Thyroid gland (tissue), 4 donors: ENCODE measurements around the gene MAN2A2. TPM values are rescaled to one million over a fixed set of nuclear protein-coding genes. Genes with fewer than 3 reads are reported as not detected.

Experiments
- DNase-seq, 2 donors: peaks; one replicate each; pipeline ENCODE4 v3.0.0-alpha.2; 2019
- H3K27ac ChIP-seq, 3 donors: fragments of 200-600 bp; sonication (generic); 1 replicate in 2 of 3; 2 replicates in 1 of 3; pipeline ENCODE4 v1.5.1; 2016 to 2019; ENCODE audit warnings: mild to moderate bottlenecking in 1 of 3, moderate library complexity in 1 of 3
- H3K27me3 ChIP-seq: fragments of 200-600 bp; sonication (generic); one replicate; pipeline ENCODE4 v1.5.1; 2019
- H3K36me3 ChIP-seq, 2 donors: fragments of 200-600 bp; sonication (generic); one replicate each; pipeline ENCODE4 v1.5.1; 2016 to 2019
- H3K4me1 ChIP-seq, 2 donors: fragments of 200-600 bp; sonication (generic); one replicate each; pipeline ENCODE4 v1.5.1; 2017 to 2019
- H3K4me3 ChIP-seq, 3 donors: fragments of 200-600 bp; sonication (generic); replicated peaks in 1 of 3; 1 replicate in 2 of 3; 2 replicates in 1 of 3; pipeline ENCODE4 v1.5.1; 2016; ENCODE audit warnings: mild to moderate bottlenecking in 1 of 3
- H3K9me3 ChIP-seq: fragments of 200-600 bp; sonication (generic); one replicate; pipeline ENCODE4 v1.5.1; 2017
- POLR2A ChIP-seq, 2 donors: fragments of 450-650 bp; IDR thresholded peaks; one replicate each; pipeline ENCODE4 v1.6.1; 2017; ENCODE audit warnings: antibody characterized with exemption in 2 of 2, mild to moderate bottlenecking in 2 of 2, moderate library complexity in 1 of 2
- WGBS, 2 donors: methylation state at CpG; one replicate each; pipeline ENCODE4 v1.1.5; 2017; 5-methylcytosine and 5-hydroxymethylcytosine counted together
- intact Hi-C: fragments of 100-400 bp; cut with DNase I; formaldehyde crosslinking; loops from one replicate; pipeline ENCODE4 v1.15.1; 2023
- total RNA-seq, 4 donors: library from RNA; depleted of rRNA; stranded (reverse); fragments of >200 nt; gene quantifications; one replicate each; pipeline ENCODE4 v1.2.3, GENCODE V29; 2016
- TF ChIP-seq, protein P1 (sequence below), 6 experiments: fragments of 200-600 bp in 3 of 6; fragments of 450-650 bp in 3 of 6; sonication (generic) in 3 of 6; IDR thresholded peaks; one replicate each; pipeline ENCODE4 v1.5.1; 2016 to 2019; ENCODE audit warnings: antibody characterized with exemption in 6 of 6, mild to moderate bottlenecking in 2 of 6, inconsistent platforms in 1 of 6, moderate library complexity in 1 of 6

Gene MAN2A2
- total RNA-seq, 4 donors from 2014 or later = 30.1 to 129 (median 58.9) TPM

DNA sequence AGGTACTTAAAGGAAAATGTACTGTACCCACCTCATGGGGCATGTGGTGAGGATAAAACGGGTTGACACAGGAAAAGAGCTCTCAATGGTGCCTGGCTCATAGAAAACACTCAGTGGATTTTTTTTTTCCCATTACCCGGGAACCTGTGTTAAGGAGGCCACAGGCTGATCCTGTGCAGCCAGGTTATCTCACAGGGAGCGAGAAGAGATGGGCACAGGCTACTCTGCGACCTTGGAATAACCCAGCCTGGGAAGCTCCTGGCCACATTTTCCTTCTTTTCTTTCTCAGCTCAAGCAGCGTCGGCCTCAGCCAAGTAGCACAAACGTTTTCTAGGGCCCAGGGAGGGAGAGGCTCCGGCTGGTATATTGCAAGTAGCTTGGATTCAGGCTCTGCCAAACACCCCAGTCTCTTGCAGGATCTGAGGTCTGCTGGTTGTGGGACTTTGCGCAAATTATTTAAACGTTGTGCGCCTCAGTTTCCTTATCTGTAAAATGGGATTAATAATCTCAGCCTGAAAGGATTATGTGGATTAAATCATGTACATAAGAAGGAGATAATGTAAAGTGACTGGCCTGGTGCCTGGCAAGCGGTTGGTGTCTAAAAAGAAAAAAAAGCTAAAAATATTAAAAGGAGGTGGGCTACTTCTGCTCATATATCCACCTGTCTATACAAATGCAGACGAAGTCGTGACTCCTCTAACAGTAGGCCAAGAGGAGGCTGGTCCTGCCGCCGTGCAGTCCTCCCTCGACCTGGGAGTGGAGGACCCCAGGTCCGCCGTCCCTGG is 32.6 kb upstream of the MAN2A2 start:
- intact Hi-C loops = no loop called here

DNA sequence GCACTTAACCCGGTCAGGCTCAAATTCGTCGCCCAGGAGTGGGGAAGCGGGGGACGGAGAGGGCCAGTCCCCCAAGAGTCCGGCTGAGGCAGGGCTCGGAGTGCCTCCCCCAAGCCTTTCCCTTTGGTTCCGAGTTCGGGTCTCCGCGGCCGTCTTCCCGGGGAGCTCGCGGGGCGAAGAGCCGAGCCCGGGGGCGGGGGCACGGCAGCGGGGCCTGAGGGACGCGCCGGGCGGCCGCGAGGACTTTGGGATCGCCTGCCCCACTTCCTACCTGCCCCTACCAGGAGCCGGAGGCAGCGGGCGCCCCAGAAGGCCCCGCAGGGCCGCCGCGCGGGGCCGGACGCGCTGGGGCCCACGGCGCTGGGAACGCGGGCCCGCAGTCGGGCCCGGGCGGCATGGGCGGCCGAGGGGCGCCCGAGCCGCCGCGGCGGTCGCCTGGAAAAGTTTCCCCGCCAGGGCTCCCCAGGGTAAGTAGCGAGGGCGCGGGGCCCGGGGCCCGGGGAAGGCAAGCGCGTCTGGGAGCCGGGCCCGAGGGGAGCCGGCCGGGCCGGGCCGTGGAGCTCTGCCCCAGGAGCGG is 31.9 kb upstream of the MAN2A2 start:
- 0% methylated on average over 25 of the region's 71 CpGs; no CpG with 5 or more reads in 1 of the 2 donors for WGBS, 2 donors
- TF ChIP-seq, protein P1, sequence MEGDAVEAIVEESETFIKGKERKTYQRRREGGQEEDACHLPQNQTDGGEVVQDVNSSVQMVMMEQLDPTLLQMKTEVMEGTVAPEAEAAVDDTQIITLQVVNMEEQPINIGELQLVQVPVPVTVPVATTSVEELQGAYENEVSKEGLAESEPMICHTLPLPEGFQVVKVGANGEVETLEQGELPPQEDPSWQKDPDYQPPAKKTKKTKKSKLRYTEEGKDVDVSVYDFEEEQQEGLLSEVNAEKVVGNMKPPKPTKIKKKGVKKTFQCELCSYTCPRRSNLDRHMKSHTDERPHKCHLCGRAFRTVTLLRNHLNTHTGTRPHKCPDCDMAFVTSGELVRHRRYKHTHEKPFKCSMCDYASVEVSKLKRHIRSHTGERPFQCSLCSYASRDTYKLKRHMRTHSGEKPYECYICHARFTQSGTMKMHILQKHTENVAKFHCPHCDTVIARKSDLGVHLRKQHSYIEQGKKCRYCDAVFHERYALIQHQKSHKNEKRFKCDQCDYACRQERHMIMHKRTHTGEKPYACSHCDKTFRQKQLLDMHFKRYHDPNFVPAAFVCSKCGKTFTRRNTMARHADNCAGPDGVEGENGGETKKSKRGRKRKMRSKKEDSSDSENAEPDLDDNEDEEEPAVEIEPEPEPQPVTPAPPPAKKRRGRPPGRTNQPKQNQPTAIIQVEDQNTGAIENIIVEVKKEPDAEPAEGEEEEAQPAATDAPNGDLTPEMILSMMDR (IDR thresholded peaks at IDR 0.05) = no peak
- TF ChIP-seq POLR2A (IDR thresholded peaks at IDR 0.05) = peak in 1 of 2 donors; percentile 32
- intact Hi-C loops = no loop called here
- Histone ChIP-seq H3K4me3 (peak overlapping the region; percentile 66 to 95 (median 85)), H3K27me3 (no peaks in the 10 kb centered on the region), H3K9me3 (no peaks in the 10 kb centered on the region), H3K4me1 (peaks cover 65 to 73% of the 10 kb centered on the region in 2 donors), H3K27ac (peak overlapping the region; percentile 90 to 99 (median 97)), H3K36me3 (peaks cover 4 to 5% of the 10 kb centered on the region in 2 donors)
- peak; percentile 35 to 39 for DNase-seq

More for the DNA sequence above, 32.6 kb upstream of the MAN2A2 start:
- no peaks in the 10 kb centered on the region for H3K27me3 ChIP-seq
- H3K9me3 ChIP-seq = no peaks in the 10 kb centered on the region
- peak overlapping the region; percentile 40 to 95 (median 48) for H3K4me3 ChIP-seq
- TF ChIP-seq POLR2A (IDR thresholded peaks at IDR 0.05) = peak in 1 of 2 donors; percentile 8
- TF ChIP-seq, protein P1 (IDR thresholded peaks at IDR 0.05) = peak in 1 of 6 experiments; percentile 10
- peak; percentile 28 to 38 for DNase-seq
- H3K4me1 ChIP-seq = peaks cover 71 to 80% of the 10 kb centered on the region in 2 donors
- WGBS, 2 donors = 26 to 27% methylated on average over 19 of the region's 19 CpGs
- peak overlapping the region; percentile 90 to 99 (median 97) for H3K27ac ChIP-seq
- H3K36me3 ChIP-seq = no peaks in the 10 kb centered on the region

DNA sequence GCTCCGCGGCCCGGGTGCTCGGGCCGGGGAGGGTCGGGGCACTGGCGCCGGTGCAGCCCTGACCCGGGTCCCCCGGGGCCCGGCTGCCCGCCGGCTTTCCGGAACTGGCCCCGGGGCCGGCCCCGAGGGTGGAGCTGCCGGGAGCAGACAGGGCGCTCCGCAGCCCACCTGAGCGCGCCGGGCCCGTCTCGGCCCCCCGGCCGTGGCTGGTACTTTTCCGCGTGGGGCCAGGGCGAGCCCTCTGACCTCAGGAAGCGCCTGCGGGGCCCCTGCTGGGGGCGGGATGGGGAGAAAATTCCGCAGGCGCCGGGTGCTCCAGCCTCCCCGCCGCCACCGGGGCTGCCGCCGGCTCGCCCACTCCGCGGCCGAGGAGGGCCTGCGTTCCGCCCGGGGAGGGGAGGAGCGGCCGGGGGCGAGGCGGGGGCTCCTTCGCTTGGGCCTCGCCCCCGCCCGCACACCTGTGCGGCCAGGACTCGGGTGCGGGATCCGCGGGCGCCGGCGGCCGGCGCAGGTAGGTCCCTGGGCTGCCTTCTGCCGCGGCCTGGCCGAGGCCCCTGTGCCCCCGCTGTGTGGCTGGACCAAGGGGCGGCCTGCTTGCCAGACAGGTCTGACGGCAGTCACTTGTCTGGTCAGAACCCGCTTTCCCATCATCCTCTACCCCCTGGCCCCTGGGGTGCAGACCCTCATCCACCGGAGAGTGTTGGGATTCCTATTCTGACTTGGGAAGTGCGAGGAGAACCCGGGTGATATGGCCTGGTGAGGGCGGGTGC is 31.2 kb upstream of the MAN2A2 start:
- DNase-seq = peak; percentile 75 to 76
- Histone ChIP-seq H3K4me1 (peaks cover 63 to 67% of the 10 kb centered on the region in 2 donors), H3K27me3 (no peaks in the 10 kb centered on the region), H3K9me3 (no peaks in the 10 kb centered on the region), H3K36me3 (peaks cover 11 to 12% of the 10 kb centered on the region in 2 donors), H3K4me3 (peak overlapping the region; percentile 66 to 95 (median 85)), H3K27ac (peak overlapping the region; percentile 90 to 99 (median 97))
- TF ChIP-seq POLR2A (IDR thresholded peaks at IDR 0.05) = peak in 1 of 2 donors; percentile 70
- TF ChIP-seq, protein P1 (IDR thresholded peaks at IDR 0.05) = no peak
- intact Hi-C loops = no loop called here
- 2 to 3% methylated on average over 4 to 32 of the region's 77 CpGs for WGBS, 2 donors

DNA sequence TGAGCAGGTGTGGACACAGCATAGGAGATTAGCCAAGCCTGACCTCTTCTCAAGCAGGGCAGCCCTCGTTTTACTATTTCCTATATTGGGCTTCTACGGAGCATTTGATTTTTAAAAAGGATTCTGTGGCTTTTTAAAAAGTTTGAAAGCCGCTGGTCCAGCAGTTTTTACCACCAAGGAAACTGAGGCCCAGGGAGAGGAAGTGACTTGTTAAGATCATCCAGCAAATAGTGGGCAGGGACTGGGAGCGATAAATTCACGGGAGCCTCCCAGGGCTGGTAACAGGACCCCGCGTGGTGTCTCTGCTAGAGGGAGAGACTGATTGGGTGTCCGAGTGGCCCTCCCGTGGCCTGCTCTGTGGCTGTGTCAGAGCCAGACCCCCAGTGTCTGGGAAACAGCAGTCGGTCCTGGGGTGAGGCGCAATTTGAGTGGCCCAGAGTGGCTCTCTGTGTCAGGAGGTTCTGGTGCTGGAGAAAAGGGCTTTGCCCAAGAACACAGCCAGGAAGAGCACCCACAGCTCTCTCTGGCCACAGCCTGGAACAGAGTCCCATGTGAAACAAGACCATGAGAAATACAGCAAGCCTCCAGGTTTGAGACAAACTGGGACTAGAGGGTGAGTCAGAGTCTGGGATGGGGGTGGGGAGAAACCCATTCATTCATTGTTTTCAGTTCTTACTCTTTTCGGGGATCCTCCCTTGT is 30.5 kb upstream of the MAN2A2 start:
- DNase-seq = peak; percentile 33 to 42

More for the DNA sequence above, 30.5 kb upstream of the MAN2A2 start:
- H3K27me3 ChIP-seq = no peaks in the 10 kb centered on the region
- H3K4me1 ChIP-seq = peaks cover 56 to 59% of the 10 kb centered on the region in 2 donors
- no peak for TF ChIP-seq POLR2A (IDR thresholded peaks at IDR 0.05)
- TF ChIP-seq, protein P1 (IDR thresholded peaks at IDR 0.05) = no peak
- no peaks in the 10 kb centered on the region for H3K9me3 ChIP-seq
- H3K27ac ChIP-seq = peak overlapping the region; percentile 90 to 99 (median 97)
- H3K36me3 ChIP-seq = peaks cover 19% of the 10 kb centered on the region in 2 donors
- peak overlapping the region in 2 of 3 donors; percentile 85 to 95 for H3K4me3 ChIP-seq
- WGBS, 2 donors = 23 to 28% methylated on average over 11 to 12 of the region's 12 CpGs
- intact Hi-C loops = no loop called here
